Measurements from ENCODE around the gene GPR153.

Gene GPR153

DNA sequence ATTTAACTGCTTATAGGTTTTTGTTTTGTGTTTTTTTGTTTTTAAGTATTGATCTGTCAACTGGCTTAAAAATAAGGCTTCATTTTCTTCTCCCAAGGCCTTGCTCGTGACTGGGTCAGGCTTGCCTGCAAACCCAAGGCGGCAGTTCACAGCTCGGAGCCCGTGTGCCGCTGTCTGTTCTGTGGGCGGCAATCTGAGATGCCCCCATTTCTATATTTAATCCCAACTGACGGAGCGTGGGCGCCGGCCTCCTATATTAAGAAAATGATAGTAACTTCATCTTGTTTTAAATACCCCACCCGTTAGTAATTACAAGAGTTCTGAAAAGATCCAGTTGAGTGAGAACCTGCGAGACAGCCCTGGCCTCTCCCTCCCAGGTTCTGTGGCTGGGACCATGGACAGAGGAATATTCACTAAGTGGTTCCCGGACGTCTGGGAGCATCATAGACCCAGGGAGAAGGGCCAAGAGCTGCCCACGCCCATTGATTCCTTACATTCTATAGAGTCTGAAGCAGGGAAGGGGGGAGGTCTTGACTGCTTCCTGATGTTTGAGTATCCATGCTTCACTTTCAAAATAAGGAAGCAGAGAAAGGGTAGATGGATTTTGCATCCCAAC lies 42.6 kb upstream of the GPR153 start:
- TF ChIP-seq, protein P1, sequence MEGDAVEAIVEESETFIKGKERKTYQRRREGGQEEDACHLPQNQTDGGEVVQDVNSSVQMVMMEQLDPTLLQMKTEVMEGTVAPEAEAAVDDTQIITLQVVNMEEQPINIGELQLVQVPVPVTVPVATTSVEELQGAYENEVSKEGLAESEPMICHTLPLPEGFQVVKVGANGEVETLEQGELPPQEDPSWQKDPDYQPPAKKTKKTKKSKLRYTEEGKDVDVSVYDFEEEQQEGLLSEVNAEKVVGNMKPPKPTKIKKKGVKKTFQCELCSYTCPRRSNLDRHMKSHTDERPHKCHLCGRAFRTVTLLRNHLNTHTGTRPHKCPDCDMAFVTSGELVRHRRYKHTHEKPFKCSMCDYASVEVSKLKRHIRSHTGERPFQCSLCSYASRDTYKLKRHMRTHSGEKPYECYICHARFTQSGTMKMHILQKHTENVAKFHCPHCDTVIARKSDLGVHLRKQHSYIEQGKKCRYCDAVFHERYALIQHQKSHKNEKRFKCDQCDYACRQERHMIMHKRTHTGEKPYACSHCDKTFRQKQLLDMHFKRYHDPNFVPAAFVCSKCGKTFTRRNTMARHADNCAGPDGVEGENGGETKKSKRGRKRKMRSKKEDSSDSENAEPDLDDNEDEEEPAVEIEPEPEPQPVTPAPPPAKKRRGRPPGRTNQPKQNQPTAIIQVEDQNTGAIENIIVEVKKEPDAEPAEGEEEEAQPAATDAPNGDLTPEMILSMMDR (IDR thresholded peaks at IDR 0.05; ENCODE audit: insufficient read depth, low read length, missing control alignments) = no peak
- DNase-seq (ENCODE audit: low read depth, low spot score) = no peak
- CTCF ChIA-PET = no interaction called here
- no peak overlapping the region for H3K4me3 ChIP-seq (ENCODE audit: low read depth, low read length)
- POLR2A ChIA-PET = no interaction called here

DNA sequence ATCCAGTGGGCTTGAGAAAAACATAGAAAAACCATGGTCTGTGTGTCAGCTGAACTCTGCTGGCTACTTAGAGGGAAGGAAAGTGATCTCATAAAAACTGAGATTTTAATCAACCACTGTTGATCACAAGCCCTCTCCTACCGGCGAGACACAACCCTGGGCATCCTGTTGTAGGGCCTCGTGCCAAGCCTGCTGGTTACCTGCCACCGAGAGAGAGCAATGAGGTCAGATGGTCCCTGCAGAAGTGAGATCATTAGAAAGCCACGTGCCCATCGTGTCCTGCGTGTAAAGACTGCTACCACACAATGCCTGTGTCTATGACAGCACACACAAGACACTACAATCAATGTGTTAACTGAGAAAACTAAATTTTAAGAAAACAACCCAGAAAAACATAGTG lies 41.7 kb upstream of the GPR153 start:
- TF ChIP-seq, protein P1 (IDR thresholded peaks at IDR 0.05; ENCODE audit: insufficient read depth, low read length, missing control alignments) = no peak
- ChIA-PET CTCF (interaction anchor here (1.1 kb wide), 1 partner anchor 55 kb away, joined by 4 read pairs; no protein-coding TSS in a partner anchor), POLR2A (no interaction called here)
- no peak for DNase-seq (ENCODE audit: low read depth, low spot score)
- no peak overlapping the region for H3K4me3 ChIP-seq (ENCODE audit: low read depth, low read length)

DNA sequence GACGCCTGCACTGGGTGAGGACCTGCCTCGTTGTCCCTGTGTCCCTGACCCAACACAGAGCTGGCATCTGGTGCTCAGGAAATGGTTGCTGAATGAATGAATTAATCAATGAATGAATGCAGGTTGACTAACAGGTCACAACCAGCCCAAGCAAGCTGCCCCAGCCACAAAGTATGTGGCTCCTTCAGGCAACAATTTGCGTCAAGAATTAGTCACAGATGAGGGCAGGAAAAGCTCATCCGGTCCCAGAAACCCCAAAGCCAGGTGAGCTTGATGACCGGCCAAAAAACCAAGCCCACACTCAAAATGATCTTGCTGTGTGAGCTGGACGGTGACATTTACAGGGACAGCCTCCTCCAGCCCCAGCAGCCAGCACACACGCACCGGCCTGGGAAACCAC lies 40.6 kb upstream of the GPR153 start:
- H3K4me3 ChIP-seq (ENCODE audit: low read depth, low read length) = no peak overlapping the region
- POLR2A ChIA-PET = no interaction called here
- TF ChIP-seq, protein P1 (IDR thresholded peaks at IDR 0.05; ENCODE audit: insufficient read depth, low read length, missing control alignments) = no peak
- DNase-seq (ENCODE audit: low read depth, low spot score) = no peak
- CTCF ChIA-PET = interaction anchor here (0.8 to 1.1 kb wide), 2 partner anchors 15 to 54 kb away, joined by 3 to 4 read pairs; no protein-coding TSS in a partner anchor

DNA sequence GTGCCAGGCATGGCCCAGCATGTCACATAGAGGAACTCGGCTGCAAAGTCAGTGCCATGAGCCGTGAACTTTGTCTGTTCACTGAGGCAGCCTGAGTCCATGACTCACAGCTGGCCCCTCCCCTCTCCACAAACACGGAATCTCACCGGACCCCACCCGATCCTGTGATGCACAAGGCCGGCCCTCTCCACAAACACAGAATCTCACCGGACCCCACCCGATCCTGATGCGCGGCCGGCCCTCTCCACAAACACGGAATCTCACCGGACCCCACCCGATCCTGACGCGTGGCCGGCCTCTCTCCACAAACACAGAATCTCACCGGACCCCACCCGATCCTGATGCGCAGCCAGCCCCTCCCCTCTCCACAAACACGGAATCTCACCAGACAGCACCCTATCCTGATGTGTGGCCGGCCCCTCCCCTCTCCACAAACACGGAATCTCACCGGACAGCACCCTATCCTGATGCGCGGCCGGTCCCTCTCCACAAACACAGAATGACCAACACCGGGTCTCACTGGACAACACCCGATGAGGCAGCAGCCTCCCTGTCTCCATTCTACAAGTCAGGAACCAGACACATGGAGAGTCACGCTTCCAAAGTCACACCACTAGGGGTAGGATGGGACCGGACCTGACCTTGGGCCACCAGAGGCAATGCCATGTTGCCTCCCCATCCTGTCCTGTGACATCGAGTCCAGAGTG lies 39.6 kb upstream of the GPR153 start:
- DNase-seq (ENCODE audit: low read depth, low spot score) = no peak
- ChIA-PET CTCF (interaction anchor here (0.7 to 2.3 kb wide), 2 partner anchors 53 to 131 kb away, joined by 3 to 8 read pairs; no protein-coding TSS in a partner anchor), POLR2A (no interaction called here)
- TF ChIP-seq, protein P1 (IDR thresholded peaks at IDR 0.05; ENCODE audit: insufficient read depth, low read length, missing control alignments) = no peak
- no peak overlapping the region for H3K4me3 ChIP-seq (ENCODE audit: low read depth, low read length)

DNA sequence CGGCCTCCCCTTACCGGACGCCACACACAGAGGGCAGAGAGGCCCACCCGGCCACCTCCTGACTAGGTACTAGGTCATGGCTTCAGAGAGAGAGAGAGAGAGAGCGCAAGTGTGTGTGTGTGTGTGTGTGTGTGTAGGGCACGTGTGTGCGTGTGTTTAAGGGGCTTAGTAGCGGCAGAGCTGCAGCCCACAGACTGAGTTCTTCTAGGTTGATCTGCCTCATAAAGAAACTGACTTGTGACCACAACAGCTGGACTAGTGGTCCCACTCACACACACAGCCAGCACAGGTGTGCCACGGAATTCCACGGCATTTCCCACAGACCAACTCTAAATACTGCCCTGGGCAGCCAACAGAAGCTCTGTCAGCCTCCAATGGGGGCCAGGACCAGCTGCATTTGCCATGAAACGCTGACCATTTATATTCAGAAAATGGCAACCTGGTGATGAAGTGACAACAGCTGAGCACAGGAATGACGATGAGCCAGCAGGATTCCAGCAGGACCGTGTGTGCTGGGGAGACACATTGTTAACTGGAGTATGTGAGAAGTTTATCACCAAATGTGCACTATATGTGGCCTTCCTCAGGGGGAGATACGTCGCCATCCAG lies 38.8 kb upstream of the GPR153 start:
- CTCF ChIA-PET = interaction anchor here (0.7 to 2.3 kb wide), 2 partner anchors 52 to 131 kb away, joined by 3 to 8 read pairs; no protein-coding TSS in a partner anchor
- DNase-seq (ENCODE audit: low read depth, low spot score) = no peak
- TF ChIP-seq, protein P1 (IDR thresholded peaks at IDR 0.05; ENCODE audit: insufficient read depth, low read length, missing control alignments) = no peak
- POLR2A ChIA-PET = no interaction called here
- H3K4me3 ChIP-seq (ENCODE audit: low read depth, low read length) = no peak overlapping the region

DNA sequence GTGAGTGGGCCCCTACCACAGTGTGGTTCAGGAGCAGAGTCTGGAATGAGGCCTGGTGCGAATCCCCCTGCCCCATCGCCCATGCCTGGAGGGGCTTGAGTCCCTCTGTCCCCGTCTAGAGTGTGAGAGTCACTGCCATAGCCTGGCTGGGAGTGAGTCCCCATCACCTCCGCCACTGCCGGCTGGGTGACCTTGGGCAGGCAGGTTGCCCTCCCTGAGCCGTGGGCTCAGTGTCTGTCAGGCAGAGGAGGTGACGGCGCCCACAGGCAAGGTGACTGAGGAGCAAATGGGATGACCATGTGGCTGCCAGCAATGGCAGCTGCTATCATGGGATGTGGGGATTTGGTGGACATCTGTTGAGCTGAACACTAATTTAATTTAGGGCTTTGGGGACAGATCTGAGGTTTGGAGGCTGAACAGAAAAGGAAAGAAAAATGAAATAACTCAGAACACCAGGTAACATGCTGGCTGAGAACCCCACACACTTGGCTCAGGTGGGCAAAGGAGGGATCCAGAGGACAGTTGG lies 38.1 kb upstream of the GPR153 start:
- ChIA-PET POLR2A (no interaction called here), CTCF (interaction anchor here (2.3 kb wide), 1 partner anchor 52 kb away, joined by 8 read pairs; no protein-coding TSS in a partner anchor)
- no peak overlapping the region for H3K4me3 ChIP-seq (ENCODE audit: low read depth, low read length)
- TF ChIP-seq, protein P1 (IDR thresholded peaks at IDR 0.05; ENCODE audit: insufficient read depth, low read length, missing control alignments) = no peak
- DNase-seq (ENCODE audit: low read depth, low spot score) = no peak

Measured in AG04449 (cell line).